Activated T-cell treated with anti-CD3 and anti-CD28 coated beads, Interleukin-2, amount 50 U/mL, for 48 hours (primary cell): Measurements from ENCODE around the gene PDE5A.
"Not testable (repeated sequence)": the region's sequence is repeated elsewhere in the genome, so short reads cannot be mapped to it uniquely, and the experiment has no call there.

Experiments used
- DNase-seq, 2 experiments: peaks; one replicate each; pipeline ENCODE4 v3.0.0-alpha.2; 2020

The PDE5A gene

GRCh38 chr4:119455734-119456133 is 172.9 kb downstream of the PDE5A start:
- not testable (repeated sequence) for DNase-seq

- DNase-seq: peak; percentile 99
These were observed 173.9 kb downstream of the PDE5A start for GRCh38 chr4:119454491-119455270.

GRCh38 chr4:119454151-119454490 is 174.5 kb downstream of the PDE5A start:
- not testable (repeated sequence) for DNase-seq

- not testable (repeated sequence) for DNase-seq
These were observed 175.3 kb downstream of the PDE5A start for GRCh38 chr4:119453286-119453685.

- not testable (repeated sequence) for DNase-seq
These were observed 178.8 kb downstream of the PDE5A start for GRCh38 chr4:119449851-119450250.
